H1 (cell line): ENCODE results near the gene SBF2. TPM values are rescaled to one million over a fixed set of nuclear protein-coding genes. Genes with fewer than 3 reads are reported as not detected.

Experiments
- CTCF ChIA-PET: fragments of 300-600 bp; sonication (Branson Sonifier 250); formaldehyde crosslinking; loops from one replicate; lab custom pipeline; 2021; ENCODE audit not compliant: partially characterized antibody; lab: Charles Lee
- POLR2A ChIA-PET: fragments of 300-600 bp; sonication (Branson Sonifier 250); formaldehyde crosslinking; loops from one replicate; lab custom pipeline; 2021; ENCODE audit warnings: inconsistent platforms; ENCODE audit not compliant: partially characterized antibody; lab: Charles Lee
- DNase-seq, 2 experiments: peaks; one replicate each; pipeline versions ENCODE4 v3.0.0 to v3.0.0-alpha.2; 2010 to 2022; ENCODE audit warnings: low spot score in 2 of 2, low read depth in 1 of 2, mixed read lengths in 1 of 2
- FAIRE-seq: peaks from 2 replicates; lab custom pipeline; 2011; peaks lifted over from hg19 to GRCh38; lab: Jason Lieb, UNC
- H2AFZ ChIP-seq: 2 replicates; pipeline ENCODE4 v1.8.1; 2012; ENCODE audit warnings: low read length, inconsistent platforms
- H2AK5ac ChIP-seq: 2 replicates; pipeline ENCODE4 v1.6.1; 2013; ENCODE audit warnings: low read depth, low read length
- H2BK120ac ChIP-seq: replicated peaks from 2 replicates; pipeline ENCODE3; 2013; ENCODE audit warnings: low read depth, low read length, inconsistent platforms
- H2BK12ac ChIP-seq: 2 replicates; pipeline ENCODE4 v1.6.1; 2013; ENCODE audit warnings: low read depth, low read length
- H2BK15ac ChIP-seq: 2 replicates; pipeline ENCODE4 v1.6.1; 2013; ENCODE audit warnings: low read length
- H2BK20ac ChIP-seq: 2 replicates; pipeline ENCODE4 v1.6.1; 2013; ENCODE audit warnings: low read length
- H2BK5ac ChIP-seq: 2 replicates; pipeline ENCODE4 v1.6.1; 2013; ENCODE audit warnings: low read depth, low read length
- H3K14ac ChIP-seq: 2 replicates; pipeline ENCODE4 v1.6.1; 2013; ENCODE audit warnings: inconsistent platforms; ENCODE audit not compliant: insufficient read length
- H3K18ac ChIP-seq: 2 replicates; pipeline ENCODE4 v1.6.1; 2013; ENCODE audit warnings: low read length; ENCODE audit errors: extremely low read depth
- H3K23ac ChIP-seq: 2 replicates; pipeline ENCODE4 v1.6.1; 2013; ENCODE audit warnings: inconsistent platforms; ENCODE audit not compliant: insufficient read length
- H3K23me2 ChIP-seq: 2 replicates; pipeline ENCODE4 v1.6.1; 2013; ENCODE audit warnings: low read depth, low read length
- H3K27ac ChIP-seq: 2 replicates; pipeline ENCODE4 v1.6.1; 2011; ENCODE audit warnings: low read depth, low read length, inconsistent platforms
- H3K27me3 ChIP-seq, 4 experiments: replicated peaks in 1 of 4; 1 replicate in 1 of 4; 2 replicates in 3 of 4; pipeline versions ENCODE4 v1.6.1 to v1.8.1; 2011 to 2013; ENCODE audit warnings: low read length in 3 of 4, mild to moderate bottlenecking in 3 of 4, inconsistent platforms in 2 of 4, mixed read lengths in 2 of 4, moderate library complexity in 1 of 4; ENCODE audit not compliant: control insufficient read depth in 3 of 4, insufficient read depth in 3 of 4; ENCODE audit errors: extremely low read depth in 1 of 4
- H3K36me3 ChIP-seq, 4 experiments: 2 replicates each; pipeline versions ENCODE4 v1.6.1 to v1.8.1; 2011 to 2013; ENCODE audit warnings: mild to moderate bottlenecking in 4 of 4, low read length in 3 of 4, moderate library complexity in 2 of 4, control low read depth in 1 of 4, inconsistent platforms in 1 of 4; ENCODE audit not compliant: insufficient read depth in 4 of 4, control insufficient read depth in 2 of 4
- H3K4ac ChIP-seq: replicated peaks from 2 replicates; pipeline ENCODE3; 2013; ENCODE audit warnings: low read length, low read depth, mixed read lengths, inconsistent platforms; ENCODE audit not compliant: insufficient read length
- H3K4me1 ChIP-seq, 4 experiments: replicated peaks in 1 of 4; 1 replicate in 1 of 4; 2 replicates in 3 of 4; pipeline versions ENCODE4 v1.6.1 to v1.8.1; 2011 to 2013; ENCODE audit warnings: low read length in 3 of 4, inconsistent platforms in 2 of 4, mixed read lengths in 1 of 4; ENCODE audit not compliant: insufficient read depth in 4 of 4, control insufficient read depth in 3 of 4
- H3K4me2 ChIP-seq, 2 experiments: 2 replicates each; pipeline versions ENCODE4 v1.6.1 to v1.8.1; 2011 to 2013; ENCODE audit warnings: low read depth in 2 of 2, low read length in 2 of 2, control low read depth in 1 of 2, inconsistent platforms in 1 of 2, mild to moderate bottlenecking in 1 of 2; ENCODE audit not compliant: insufficient read depth in 1 of 2
- H3K4me3 ChIP-seq, 4 experiments: fragments of 200-600, 300-600 bp in 1 of 4; sonication (generic), shearing (Covaris generic), sonication (Bioruptor Twin) in 1 of 4; 2 replicates each; pipeline versions ENCODE4 v1.5.1 to v1.8.1; 2011 to 2016; ENCODE audit warnings: low read length in 4 of 4, low read depth in 3 of 4, control low read depth in 2 of 4, inconsistent platforms in 2 of 4, mild to moderate bottlenecking in 2 of 4, mixed read lengths in 1 of 4, moderate library complexity in 1 of 4; ENCODE audit not compliant: insufficient read depth in 2 of 4; ENCODE audit errors: extremely low read depth in 1 of 4
- H3K56ac ChIP-seq: replicated peaks from 2 replicates; pipeline ENCODE3; 2013; ENCODE audit warnings: low read depth, mild to moderate bottlenecking, mixed read lengths, low read length, inconsistent platforms; ENCODE audit not compliant: insufficient read length
- H3K79me1 ChIP-seq: 2 replicates; pipeline ENCODE4 v1.6.1; 2013; ENCODE audit warnings: low read depth, low read length, control low read depth
- H3K79me2 ChIP-seq, 2 experiments: 2 replicates each; pipeline versions ENCODE4 v1.6.1 to v1.8.1; 2012 to 2013; ENCODE audit warnings: low read length in 2 of 2, mild to moderate bottlenecking in 2 of 2, inconsistent platforms in 1 of 2; ENCODE audit not compliant: insufficient read depth in 2 of 2, control insufficient read depth in 1 of 2
- H3K9ac ChIP-seq, 4 experiments: replicated peaks in 1 of 4; 1 replicate in 1 of 4; 2 replicates in 3 of 4; pipeline versions ENCODE4 v1.6.1 to v1.8.1; 2011 to 2013; ENCODE audit warnings: low read depth in 3 of 4, low read length in 3 of 4, control low read depth in 2 of 4, mild to moderate bottlenecking in 2 of 4, moderate library complexity in 2 of 4, inconsistent platforms in 1 of 4; ENCODE audit errors: extremely low read depth in 1 of 4
- H3K9me3 ChIP-seq, 2 experiments: 2 replicates each; pipeline versions ENCODE4 v1.6.1 to v1.8.1; 2012 to 2013; ENCODE audit warnings: mild to moderate bottlenecking in 2 of 2, moderate library complexity in 2 of 2, control low read depth in 1 of 2, inconsistent platforms in 1 of 2, low read depth in 1 of 2, low read length in 1 of 2, mixed read lengths in 1 of 2; ENCODE audit not compliant: insufficient read depth in 2 of 2
- H4K20me1 ChIP-seq, 2 experiments: replicated peaks in 1 of 2; 2 replicates each; pipeline versions ENCODE3 to v1.8.1; 2011 to 2013; ENCODE audit warnings: inconsistent platforms in 2 of 2, low read length in 2 of 2, mild to moderate bottlenecking in 1 of 2; ENCODE audit not compliant: insufficient read depth in 2 of 2, control insufficient read depth in 1 of 2
- H4K5ac ChIP-seq: 2 replicates; pipeline ENCODE4 v1.6.1; 2013; ENCODE audit warnings: low read length, low read depth, mixed read lengths, inconsistent platforms; ENCODE audit not compliant: insufficient read length
- H4K8ac ChIP-seq: 2 replicates; pipeline ENCODE4 v1.8.0; 2013; ENCODE audit warnings: mild to moderate bottlenecking, moderate library complexity, low read length, inconsistent platforms; ENCODE audit not compliant: insufficient read depth; ENCODE audit errors: extremely low read depth
- H4K91ac ChIP-seq: replicated peaks from 2 replicates; pipeline ENCODE3; 2013; ENCODE audit warnings: low read length, mixed read lengths, inconsistent platforms; ENCODE audit not compliant: insufficient read length
- CREB1 ChIP-seq: IDR thresholded peaks from 2 replicates; pipeline ENCODE4 v1.6.1; 2012; ENCODE audit warnings: inconsistent platforms
- JUND ChIP-seq: IDR thresholded peaks from 2 replicates; pipeline ENCODE4 v1.6.1; 2011; ENCODE audit warnings: mild to moderate bottlenecking, improper control_type of control experiment, low read length
- KDM1A ChIP-seq: fragments of 200-600, 300-600 bp; sonication (generic); IDR thresholded peaks from 2 replicates; pipeline ENCODE4 v1.7.1; 2016; ENCODE audit warnings: mild to moderate bottlenecking, low read length, borderline replicate concordance
- RFX5 ChIP-seq: IDR thresholded peaks from 2 replicates; pipeline ENCODE4 v1.6.1; 2011; ENCODE audit warnings: low read depth, low read length, improper control_type of control experiment, borderline replicate concordance
- TAF7 ChIP-seq: optimal IDR thresholded peaks from 2 replicates; pipeline ENCODE3; 2011; ENCODE audit warnings: low read depth, mild to moderate bottlenecking, inconsistent platforms, low read length, moderate library complexity, borderline replicate concordance
- WGBS, 2 experiments: shearing (Covaris generic) in 1 of 2; methylation state at CpG; one replicate each; pipeline versions ENCODE4 v1.1.6 to v1.1.7; 2013 to 2015; ENCODE audit warnings: low lambda C conversion rate in 2 of 2, mixed read lengths in 2 of 2, inconsistent platforms in 1 of 2, low coverage in 1 of 2, missing lambda C conversion rate in 1 of 2; ENCODE audit not compliant: insufficient replicate concordance in 2 of 2, insufficient coverage in 1 of 2, insufficient read length in 1 of 2; ENCODE audit errors: extremely low coverage in 1 of 2, missing lambda C conversion rate in 1 of 2; 5-methylcytosine and 5-hydroxymethylcytosine counted together
- polyA plus RNA-seq, 7 experiments: library from polyadenylated mRNA; depleted of rRNA in 3 of 7; stranded (reverse) in 5 of 7; unstranded in 2 of 7; fragments of >200 nt in 5 of 7; fragments of 200-250 nt in 2 of 7; gene quantifications; 1 replicate in 5 of 7; 2 replicates in 1 of 7; 4 replicates in 1 of 7; pipeline versions ENCODE4 v1.2.1 to v1.2.3, GENCODE V29; 2011 to 2013; ENCODE audit warnings: missing spikeins in 2 of 7, mixed read lengths in 2 of 7
- total RNA-seq: library from RNA; stranded (reverse); fragmentation: NEBNext Ultra II Directional; extraction: Animal tissue kit (Norgen Biotek cat#: 25700); gene quantifications from 2 replicates; pipeline ENCODE4 v1.2.1, GENCODE V29; 2021

Gene SBF2
- total and polyA plus RNA-seq, 2 of the 8 experiments (the other 6 are each of a cell fraction or from before 2014, with no cell fraction given): 36.7 to 50.5 TPM

- H2BK12ac ChIP-seq: no peak overlapping the region
- CTCF ChIA-PET: no interaction called here
- no peak for DNase-seq
- WGBS, 2 experiments: 93% methylated on average over 3 of the region's 3 CpGs; no CpG with 5 or more reads in 1 of the 2 experiments
- TF ChIP-seq CREB1 (no peak), JUND (0 out of 2 replicates have a peak, but pooled peaks have one; percentile 19), RFX5 (no peak), TAF7 (no peak), KDM1A (no peak)
- FAIRE-seq: no peak
- H3K4me3 ChIP-seq: no peak overlapping the region
- no peak overlapping the region for H4K5ac ChIP-seq
- H2BK15ac ChIP-seq: no peak overlapping the region
- H3K4ac ChIP-seq: no peak overlapping the region
- H3K27me3 ChIP-seq: no peaks in the 10 kb centered on the region
- H3K56ac ChIP-seq: no peak overlapping the region
- no peak overlapping the region for H2AK5ac ChIP-seq
- POLR2A ChIA-PET: interaction anchor here (0.7 kb wide), 1 partner anchor 115 kb away, joined by 3 read pairs; no protein-coding TSS in a partner anchor
- no peak overlapping the region for H3K23ac ChIP-seq
- no peak overlapping the region for H2AFZ ChIP-seq
- H4K8ac ChIP-seq: no peak overlapping the region
- H3K9me3 ChIP-seq: no peaks in the 10 kb centered on the region
- H4K91ac ChIP-seq: no peak overlapping the region
- H2BK20ac ChIP-seq: no peak overlapping the region
- no peak overlapping the region for H2BK5ac ChIP-seq
- no peaks in the 10 kb centered on the region for H4K20me1 ChIP-seq
- H3K4me2 ChIP-seq: no peak overlapping the region
- no peak overlapping the region for H3K14ac ChIP-seq
- H3K27ac ChIP-seq: no peak overlapping the region
- H3K4me1 ChIP-seq: peaks cover 2 to 5% (median 4%) of the 10 kb centered on the region in 4 experiments; a peak in 6 of 7 replicates
- H3K9ac ChIP-seq: no peak overlapping the region
- H3K23me2 ChIP-seq: no peaks in the 10 kb centered on the region
- H2BK120ac ChIP-seq: no peak overlapping the region
- H3K18ac ChIP-seq: no peak overlapping the region
- no peaks in the 10 kb centered on the region for H3K36me3 ChIP-seq
- H3K79me2 ChIP-seq: peaks cover 0 to 2% of the 10 kb centered on the region in 2 experiments; a peak in 1 of 4 replicates
- no peaks in the 10 kb centered on the region for H3K79me1 ChIP-seq
These were observed 221.2 kb downstream of the SBF2 start for GRCh38 chr11:10072841-10073240.
